NCI-H128 (cell line): ENCODE measurements around the gene KSR1.
"Not testable (repeated sequence)": the region's sequence is repeated elsewhere in the genome, so short reads cannot be mapped to it uniquely, and the experiment has no call there.

Experiments
- DNase-seq: peaks from one replicate; lab custom pipeline; 2025; ENCODE audit not compliant: unreplicated experiment; lab: John Stamatoyannopoulos, UW

KSR1 gene

DNA sequence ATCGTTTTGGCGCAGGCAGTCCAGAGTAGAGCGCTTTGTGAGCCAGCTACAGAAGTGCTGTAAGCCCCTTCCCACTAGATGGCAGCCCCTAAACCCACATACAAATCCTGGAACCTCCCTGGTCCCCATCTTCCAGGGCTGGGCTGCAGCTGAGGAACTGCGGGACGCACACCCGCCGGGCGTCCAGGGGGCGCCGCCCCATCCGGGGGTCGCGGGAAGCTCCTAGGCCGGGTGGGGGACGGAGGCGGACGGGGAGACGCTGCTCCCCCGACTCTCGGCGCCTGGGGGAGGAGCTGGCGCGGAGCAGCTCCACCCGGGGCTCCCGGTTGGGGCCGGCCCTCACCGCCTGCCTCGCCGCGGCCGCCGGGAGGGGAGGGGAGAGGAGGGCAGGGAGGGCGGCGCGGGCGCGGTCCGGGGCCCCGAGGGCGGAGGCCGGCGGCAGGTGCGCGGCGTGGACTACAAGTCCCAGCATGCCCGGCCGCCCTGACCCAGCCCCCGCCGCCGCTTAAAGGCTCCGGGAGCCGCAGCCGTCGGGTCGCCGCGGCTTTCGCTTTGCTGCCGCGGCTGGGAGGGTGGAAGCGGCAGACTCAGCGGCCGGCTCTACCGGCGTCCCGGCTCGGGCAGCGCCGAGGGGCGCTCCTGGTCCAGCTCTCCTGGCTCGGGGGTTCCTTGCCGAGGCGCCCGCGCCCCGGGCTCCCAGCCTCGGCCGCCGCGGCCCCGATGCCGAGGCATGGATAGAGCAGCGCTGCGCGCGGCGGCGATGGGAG, at the start of gene KSR1:
KSR1 (plus strand) TSS at position 535 of the 767 bp plus-strand sequence; CDS start at position 731, 196 bp downstream.
- peak; percentile 21 for DNase-seq

GRCh38 chr17:27407916-27408864, 48.1 kb upstream of the KSR1 start:
- DNase-seq = no peak

DNA sequence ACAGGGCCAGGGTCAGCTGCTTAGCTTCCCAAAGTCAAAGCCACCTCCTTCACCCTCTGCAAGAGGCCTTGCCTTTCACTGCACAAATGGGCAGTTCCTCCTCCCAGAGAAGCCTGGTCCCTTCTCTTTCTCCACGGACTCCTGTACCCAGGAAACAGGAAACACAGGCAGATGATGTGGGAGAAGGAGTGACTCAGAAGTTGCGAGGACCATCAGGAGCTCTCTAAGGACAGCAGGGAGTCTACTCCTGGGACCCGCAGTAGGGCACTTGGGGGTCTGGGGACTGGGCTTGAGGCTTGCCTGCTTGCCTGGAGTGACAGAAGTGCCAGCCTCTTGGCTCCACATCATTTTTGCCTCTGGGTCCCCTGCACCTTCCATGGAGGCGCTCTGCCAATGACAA, 47.4 kb upstream of the KSR1 start:
- no peak for DNase-seq

DNA sequence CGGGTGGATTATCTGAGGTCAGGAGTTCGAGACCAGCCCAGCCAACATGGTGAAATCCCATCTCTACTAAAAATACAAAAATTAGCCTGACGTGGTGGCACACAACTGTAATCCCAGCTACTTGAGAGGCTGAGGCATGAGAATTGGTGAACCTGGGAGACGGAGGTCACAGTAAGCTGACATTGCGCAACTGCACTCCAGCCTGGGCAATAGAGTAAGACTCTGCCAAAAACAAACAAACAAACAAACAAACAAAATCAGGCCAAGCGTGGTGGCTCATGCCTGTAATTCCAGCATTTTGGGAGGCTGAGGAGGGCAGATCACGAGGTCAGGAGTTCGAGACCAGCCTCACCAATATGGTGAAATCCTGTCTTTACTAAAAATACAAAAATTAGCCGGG, 44.1 kb upstream of the KSR1 start:
- not testable (repeated sequence) for DNase-seq

DNA sequence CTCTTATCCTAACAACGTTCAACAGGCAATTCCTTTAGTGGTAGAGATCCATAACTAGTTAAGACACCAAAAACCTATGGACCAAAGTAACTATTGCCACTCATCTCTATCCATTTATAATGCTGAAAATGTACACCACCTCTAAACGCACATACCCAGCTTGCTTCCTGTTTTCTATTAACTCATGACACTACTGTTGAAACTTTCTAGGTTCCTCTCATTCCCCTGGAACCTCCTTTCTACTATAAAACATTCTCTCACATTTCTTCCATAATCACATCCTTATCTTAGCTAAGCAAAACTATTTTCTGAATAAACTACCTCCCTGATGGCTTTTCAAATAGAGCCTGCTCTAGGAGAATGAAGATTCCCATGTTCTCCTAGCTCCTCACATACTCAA, 42.9 kb upstream of the KSR1 start:
- DNase-seq = no peak

DNA sequence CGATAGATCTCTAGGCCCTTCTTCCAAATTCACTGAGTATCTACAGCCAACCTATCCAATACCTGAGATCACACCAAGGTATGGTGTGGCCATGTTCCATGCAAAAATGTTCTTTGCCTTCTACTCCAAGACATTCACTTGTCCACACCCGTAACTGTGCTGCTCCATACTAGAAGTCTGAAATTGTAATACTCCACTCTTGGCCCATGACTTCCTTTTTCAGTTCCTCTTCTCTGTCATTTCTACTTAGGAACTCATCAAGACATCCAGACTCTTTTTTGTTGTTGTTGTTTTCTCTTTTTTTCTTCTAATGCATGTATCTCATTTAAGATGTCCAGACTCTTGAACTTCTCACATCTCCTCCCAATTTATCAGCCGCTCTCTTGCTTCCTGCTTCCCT, 42.5 kb upstream of the KSR1 start:
- no peak for DNase-seq

DNA sequence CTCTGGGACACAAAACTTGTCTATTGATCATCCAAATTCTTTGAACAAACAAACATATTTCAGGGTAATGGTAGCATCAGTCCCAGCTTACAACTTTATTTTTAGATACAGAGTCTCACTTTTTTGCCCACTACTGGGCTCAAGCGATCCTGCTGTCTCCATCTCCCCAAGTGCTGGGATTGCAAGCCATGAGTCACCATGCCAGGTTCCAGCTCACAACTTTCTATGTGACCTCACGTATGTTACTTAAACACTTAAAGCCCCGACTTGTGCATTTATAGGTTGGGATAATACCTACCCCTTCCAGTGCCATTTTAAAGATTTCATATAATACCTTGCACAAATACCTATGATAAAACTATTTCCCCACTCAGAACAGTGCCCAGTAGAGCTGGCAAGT, 42.0 kb upstream of the KSR1 start:
- no peak for DNase-seq

GRCh38 chr17:27414694-27415093, 41.6 kb upstream of the KSR1 start:
- no peak for DNase-seq

DNA sequence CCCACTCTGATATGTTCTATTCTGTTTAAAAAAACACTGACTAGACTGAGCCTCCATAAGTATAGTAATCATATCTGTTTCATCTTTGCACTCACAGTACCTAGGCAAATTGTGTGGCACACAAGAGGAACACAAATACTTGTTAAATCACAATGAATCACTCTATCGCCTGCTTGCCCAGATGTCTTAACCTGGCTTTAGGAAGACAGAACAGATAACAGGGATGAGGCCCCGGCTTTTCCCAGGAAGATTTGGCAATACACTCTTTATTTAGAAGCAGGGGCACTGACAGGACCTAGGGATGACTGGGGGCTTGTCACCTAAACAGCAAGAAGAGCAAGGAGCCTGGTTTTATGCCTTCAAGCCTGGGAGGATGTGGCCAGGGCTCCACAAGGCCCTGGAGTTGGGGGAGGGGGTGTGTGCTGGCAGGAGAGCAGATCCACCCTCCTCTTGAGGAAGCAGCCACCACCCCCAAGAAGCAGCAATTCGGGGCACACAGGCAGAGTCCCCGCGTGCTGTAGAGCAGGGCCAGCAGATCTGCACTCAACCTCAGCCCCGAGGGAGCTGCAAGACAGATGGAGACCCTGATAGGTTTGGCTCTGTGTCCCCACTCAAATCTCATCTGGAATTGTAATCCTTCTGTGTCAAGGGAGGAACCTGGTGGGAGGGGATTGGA, 41.0 kb upstream of the KSR1 start:
- no peak for DNase-seq

DNA sequence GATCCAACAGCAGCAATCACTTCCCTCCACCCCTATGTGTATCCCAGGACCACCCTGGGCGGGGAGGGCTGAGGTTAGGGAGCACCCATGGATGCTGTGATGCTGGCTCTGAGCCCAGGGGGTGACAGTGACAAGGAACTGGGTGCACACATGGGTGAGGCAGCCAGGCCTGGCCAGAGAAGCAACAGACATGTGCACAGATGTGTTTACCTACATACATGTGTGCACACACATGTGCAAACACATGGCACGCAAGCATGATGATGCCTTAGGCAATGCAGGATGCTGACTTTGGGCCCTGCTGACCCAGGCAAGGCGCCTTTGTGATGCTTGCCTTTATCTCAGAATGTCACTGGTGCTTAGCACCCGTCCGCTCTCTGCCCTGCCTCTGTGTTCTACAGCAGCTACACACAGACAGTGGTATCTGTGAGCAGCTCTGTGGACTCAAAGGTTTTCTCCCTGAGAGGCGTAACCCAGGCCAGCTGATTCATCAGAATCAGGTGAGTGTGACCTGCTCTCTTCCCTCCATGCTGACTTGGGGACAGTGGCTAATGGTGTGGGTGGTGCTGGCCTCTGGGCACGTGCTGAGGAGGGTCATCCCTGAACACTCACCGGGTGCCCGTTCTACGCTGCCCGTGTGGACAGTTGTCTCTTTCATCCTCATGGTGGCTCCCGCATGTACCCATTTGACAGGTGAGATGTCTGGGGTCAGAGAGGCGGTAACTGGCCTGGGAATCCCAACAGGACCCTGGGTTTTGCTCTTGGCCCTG, 38.5 kb upstream of the KSR1 start:
- DNase-seq = no peak

- DNase-seq = no peak
Measured at GRCh38 chr17:27418366-27418615, 38.0 kb upstream of the KSR1 start.

DNA sequence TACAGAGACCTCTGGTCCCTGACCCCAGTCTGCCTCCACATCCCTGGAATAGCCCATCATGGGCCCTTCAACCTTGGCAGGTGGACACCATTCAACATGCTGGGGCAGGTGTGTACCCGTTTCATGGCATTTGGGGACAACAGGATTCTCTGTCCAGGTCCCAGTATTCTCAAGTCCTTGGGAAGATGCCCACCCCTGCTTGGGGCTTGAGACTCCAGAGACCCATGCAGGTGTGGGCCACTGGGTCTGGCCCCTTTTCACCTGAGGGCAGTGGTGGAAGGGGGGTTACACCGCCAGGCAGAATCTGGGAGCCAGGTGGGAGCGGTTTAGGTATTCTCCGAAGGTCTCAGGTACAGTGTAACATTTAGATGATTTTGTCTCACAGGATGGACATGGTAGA, 37.1 kb upstream of the KSR1 start:
- no peak for DNase-seq

- DNase-seq = no peak
Measured at GRCh38 chr17:27420211-27420950, 35.9 kb upstream of the KSR1 start.

- DNase-seq = no peak
Measured at GRCh38 chr17:27421111-27421510, 35.1 kb upstream of the KSR1 start.

DNA sequence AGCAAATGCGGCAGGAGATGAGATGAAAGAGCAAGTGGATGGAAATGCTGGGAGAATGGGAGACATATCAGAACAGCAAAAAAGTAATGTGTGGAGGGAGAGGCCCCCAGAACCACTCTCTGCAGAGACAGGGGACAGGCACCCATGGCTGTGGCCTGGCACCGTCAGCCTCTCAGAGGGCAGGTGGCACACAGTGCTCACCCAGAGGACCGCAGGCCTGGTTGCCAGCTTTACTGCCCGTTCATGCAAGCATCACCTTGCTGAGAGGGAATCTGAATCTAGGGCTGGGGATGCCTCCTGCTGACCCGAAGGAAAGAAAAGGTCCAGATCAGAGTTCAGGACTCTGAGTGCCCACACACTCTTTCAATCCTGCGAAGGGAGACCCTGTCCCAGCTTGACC, 34.6 kb upstream of the KSR1 start:
- DNase-seq = not testable (repeated sequence)

DNA sequence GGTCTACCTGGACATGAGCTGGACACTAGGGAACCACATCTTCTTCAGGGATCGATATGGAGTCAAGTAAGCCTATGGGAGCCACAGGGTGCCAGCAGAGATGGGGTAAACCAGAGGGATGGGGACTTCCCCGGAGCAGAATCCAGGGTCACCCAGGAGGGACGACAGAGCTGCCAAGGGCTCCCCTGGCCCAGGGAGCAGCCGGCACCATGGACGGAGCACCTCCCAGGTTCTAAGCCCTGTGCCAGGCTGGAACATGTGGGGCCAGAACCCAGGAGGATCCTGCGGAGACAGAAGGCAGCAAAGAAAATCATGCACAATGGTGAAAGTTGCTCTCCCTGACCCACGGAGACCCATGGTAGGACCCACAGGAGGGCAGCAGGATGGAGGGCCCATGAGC, 33.6 kb upstream of the KSR1 start:
- DNase-seq = no peak

GRCh38 chr17:27423651-27424050, 32.6 kb upstream of the KSR1 start:
- no peak for DNase-seq

DNA sequence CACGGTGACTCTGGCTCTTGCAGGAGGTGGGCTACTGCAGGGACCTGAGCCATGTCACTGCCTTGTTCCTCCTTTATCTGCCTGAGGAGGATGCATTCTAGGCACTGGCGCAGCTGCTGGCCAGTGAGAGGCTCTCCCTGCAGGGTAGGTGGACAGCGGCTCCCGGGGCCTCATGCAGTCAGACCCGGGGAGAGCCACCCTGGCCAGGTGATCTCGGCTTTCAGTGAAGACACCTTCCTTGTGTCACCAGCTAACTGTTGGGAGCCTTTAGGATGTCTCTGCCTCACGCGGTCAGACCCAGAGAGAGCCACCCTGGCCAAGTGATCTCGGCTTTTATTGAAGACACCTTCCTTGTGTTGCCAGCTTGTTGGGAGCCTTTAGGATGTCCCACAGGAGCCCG, 31.7 kb upstream of the KSR1 start:
- DNase-seq = no peak

DNA sequence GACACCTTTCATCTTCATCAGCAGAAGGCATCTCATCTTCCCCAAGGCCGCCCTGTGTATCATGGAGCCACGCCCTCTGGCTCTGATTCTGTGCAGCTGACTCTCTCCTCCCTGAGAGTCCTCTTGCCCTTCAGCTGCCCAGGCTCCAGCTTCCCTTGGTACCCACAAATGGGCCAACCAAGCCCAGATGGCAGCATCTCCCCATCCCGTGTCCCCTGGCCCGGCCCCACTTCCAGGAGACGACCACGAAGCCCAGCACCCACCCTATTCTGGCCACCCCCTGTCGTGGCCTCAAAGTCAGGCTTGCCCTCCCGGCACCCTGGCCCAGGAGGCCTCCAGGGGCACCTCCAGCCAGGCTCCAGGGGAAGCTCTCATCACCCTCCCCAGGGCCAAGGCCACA, 31.3 kb upstream of the KSR1 start:
- DNase-seq = no peak

GRCh38 chr17:27425571-27425970, 30.7 kb upstream of the KSR1 start:
- not testable (repeated sequence) for DNase-seq
